Ascending aorta (tissue), 2 donors: ENCODE results near the gene MAN1C1. TPM values are rescaled to one million over a fixed set of nuclear protein-coding genes. Genes with fewer than 3 reads are reported as not detected.
"Not testable (repeated sequence)": the region's sequence is repeated elsewhere in the genome, so short reads cannot be mapped to it uniquely, and the experiment has no call there.

Experiments
- DNase-seq, 2 donors: peaks; one replicate each; pipeline ENCODE4 v3.0.0-alpha.2; 2019; ENCODE audit warnings: low spot score in 2 of 2
- H3K27ac ChIP-seq, 2 donors: fragments of 200-600 bp; sonication (generic); one replicate each; pipeline ENCODE4 v1.5.1; 2016 to 2017; ENCODE audit warnings: mild to moderate bottlenecking in 1 of 2
- H3K27me3 ChIP-seq: fragments of 200-600 bp; sonication (generic); one replicate; pipeline ENCODE4 v1.5.1; 2017
- H3K36me3 ChIP-seq, 2 donors: fragments of 200-600 bp; sonication (generic); one replicate each; pipeline ENCODE4 v1.5.1; 2016
- H3K4me1 ChIP-seq, 2 donors: fragments of 200-600 bp; sonication (generic); one replicate each; pipeline ENCODE4 v1.5.1; 2016 to 2017; ENCODE audit warnings: mild to moderate bottlenecking in 1 of 2
- H3K4me3 ChIP-seq, 2 donors: fragments of 200-600 bp; sonication (generic); one replicate each; pipeline ENCODE4 v1.5.1; 2016 to 2017; ENCODE audit warnings: mild to moderate bottlenecking in 1 of 2
- H3K9me3 ChIP-seq, 2 donors: fragments of 200-600 bp; sonication (generic); one replicate each; pipeline ENCODE4 v1.5.1; 2016
- intact Hi-C: fragments of 100-400 bp; cut with DNase I; formaldehyde crosslinking; loops from one replicate; pipeline ENCODE4 v1.15.1; 2023
- total RNA-seq: library from RNA; depleted of rRNA; stranded (reverse); fragments of >200 nt; gene quantifications from one replicate; pipeline ENCODE4 v1.1.0, GENCODE V29; 2016
- TF ChIP-seq, protein P1 (sequence below), 3 experiments: fragments of 200-600 bp in 2 of 3; fragments of 450-650 bp in 1 of 3; sonication (generic) in 2 of 3; IDR thresholded peaks; one replicate each; pipeline ENCODE4 v1.5.1; 2016 to 2019; ENCODE audit warnings: antibody characterized with exemption in 3 of 3, mild to moderate bottlenecking in 1 of 3, moderate library complexity in 1 of 3

The MAN1C1 gene
- total RNA-seq, 1 donor from 2014 or later, result 14.3 TPM

DNA sequence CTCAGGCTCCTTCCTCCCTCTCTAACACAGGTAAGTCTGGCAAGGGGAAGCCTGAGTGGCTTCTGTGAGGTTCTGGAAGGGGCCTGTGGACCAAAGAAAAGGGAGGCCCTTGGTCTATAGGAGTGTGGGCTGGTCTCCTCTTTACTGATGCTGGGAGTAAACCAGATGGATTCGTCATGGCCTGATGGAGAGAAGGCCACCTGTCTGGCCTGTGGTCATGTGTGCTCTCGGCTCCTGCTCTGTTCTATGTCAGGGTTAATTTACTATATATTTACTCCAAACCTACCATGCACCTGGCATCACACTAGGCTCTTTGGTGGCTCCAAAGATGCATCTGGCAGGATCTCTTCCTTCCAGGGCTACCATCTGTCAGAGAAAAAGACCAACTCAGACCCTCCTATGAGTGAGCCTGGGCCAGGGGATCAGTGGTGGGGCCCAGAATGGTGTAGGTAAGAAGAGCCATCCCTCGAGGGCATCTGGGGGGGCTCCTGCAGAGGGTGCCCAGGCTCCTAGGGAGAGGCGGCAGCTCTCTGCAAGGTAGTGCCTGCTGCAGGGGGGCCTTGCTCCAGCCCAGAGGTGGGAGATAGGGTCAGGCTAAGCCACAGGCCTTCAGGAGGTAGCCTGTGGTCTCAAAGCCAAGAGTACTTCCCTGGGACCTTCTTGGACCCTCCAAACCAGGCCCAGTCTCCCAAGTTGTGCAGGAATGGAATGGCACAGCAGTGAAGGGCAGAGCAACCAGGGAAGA lies 115.2 kb downstream of the MAN1C1 start:
- H3K4me3 ChIP-seq, result no peak overlapping the region
- H3K4me1 ChIP-seq, result peaks cover 0 to 15% of the 10 kb centered on the region in 2 donors
- no peaks in the 10 kb centered on the region for H3K36me3 ChIP-seq
- H3K9me3 ChIP-seq, result no peaks in the 10 kb centered on the region
- intact Hi-C loops, result no loop called here
- no peak for DNase-seq
- no peak overlapping the region for H3K27ac ChIP-seq
- no peaks in the 10 kb centered on the region for H3K27me3 ChIP-seq
- TF ChIP-seq, protein P1, sequence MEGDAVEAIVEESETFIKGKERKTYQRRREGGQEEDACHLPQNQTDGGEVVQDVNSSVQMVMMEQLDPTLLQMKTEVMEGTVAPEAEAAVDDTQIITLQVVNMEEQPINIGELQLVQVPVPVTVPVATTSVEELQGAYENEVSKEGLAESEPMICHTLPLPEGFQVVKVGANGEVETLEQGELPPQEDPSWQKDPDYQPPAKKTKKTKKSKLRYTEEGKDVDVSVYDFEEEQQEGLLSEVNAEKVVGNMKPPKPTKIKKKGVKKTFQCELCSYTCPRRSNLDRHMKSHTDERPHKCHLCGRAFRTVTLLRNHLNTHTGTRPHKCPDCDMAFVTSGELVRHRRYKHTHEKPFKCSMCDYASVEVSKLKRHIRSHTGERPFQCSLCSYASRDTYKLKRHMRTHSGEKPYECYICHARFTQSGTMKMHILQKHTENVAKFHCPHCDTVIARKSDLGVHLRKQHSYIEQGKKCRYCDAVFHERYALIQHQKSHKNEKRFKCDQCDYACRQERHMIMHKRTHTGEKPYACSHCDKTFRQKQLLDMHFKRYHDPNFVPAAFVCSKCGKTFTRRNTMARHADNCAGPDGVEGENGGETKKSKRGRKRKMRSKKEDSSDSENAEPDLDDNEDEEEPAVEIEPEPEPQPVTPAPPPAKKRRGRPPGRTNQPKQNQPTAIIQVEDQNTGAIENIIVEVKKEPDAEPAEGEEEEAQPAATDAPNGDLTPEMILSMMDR (IDR thresholded peaks at IDR 0.05), result no peak

DNA sequence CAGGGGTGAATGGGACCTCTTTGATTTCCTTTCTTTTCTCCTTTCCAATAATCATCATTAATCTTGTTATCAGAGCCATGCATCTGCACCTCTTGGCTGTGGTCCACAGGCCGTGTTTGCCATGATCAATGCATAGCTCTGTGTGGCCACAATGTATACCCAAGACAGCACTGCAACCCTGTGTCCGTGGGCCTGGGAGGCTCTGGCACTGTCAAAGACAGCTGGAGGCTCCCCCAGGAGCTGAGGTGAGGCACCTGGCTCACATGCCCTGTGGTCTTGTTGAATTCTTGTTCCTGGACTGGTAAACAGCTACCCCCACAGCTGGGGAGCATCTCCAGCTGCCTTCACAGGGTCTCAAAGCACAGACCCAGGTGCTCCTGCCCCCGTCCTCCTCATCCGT lies 116.2 kb downstream of the MAN1C1 start:
- H3K4me3 ChIP-seq, result no peak overlapping the region
- peaks cover 0 to 11% of the 10 kb centered on the region in 2 donors for H3K4me1 ChIP-seq
- H3K9me3 ChIP-seq, result no peaks in the 10 kb centered on the region
- H3K27me3 ChIP-seq, result no peaks in the 10 kb centered on the region
- no peak for DNase-seq
- intact Hi-C loops, result no loop called here
- no peak overlapping the region for H3K27ac ChIP-seq
- TF ChIP-seq, protein P1 (IDR thresholded peaks at IDR 0.05), result no peak
- H3K36me3 ChIP-seq, result no peaks in the 10 kb centered on the region

DNA sequence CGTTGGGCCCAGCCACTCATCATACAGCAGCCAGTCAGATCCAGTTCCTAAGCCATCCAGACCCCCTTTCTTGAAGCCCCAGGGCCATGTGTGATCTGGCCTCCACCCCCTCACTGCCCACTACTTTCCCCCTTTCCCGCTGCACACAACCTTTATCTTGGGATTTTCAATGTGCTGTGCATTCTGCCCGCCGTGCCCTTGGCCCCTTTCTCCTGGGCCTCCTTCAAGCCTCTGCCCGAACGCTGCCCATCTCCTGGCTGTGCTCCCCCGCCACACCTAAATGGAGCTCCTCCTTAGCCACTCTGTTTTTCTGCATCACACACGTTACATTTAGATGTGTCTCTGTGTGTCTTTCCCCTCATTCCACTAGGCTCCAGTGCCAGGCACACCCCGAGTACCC lies 116.7 kb downstream of the MAN1C1 start:
- TF ChIP-seq, protein P1 (IDR thresholded peaks at IDR 0.05), result no peak

DNA sequence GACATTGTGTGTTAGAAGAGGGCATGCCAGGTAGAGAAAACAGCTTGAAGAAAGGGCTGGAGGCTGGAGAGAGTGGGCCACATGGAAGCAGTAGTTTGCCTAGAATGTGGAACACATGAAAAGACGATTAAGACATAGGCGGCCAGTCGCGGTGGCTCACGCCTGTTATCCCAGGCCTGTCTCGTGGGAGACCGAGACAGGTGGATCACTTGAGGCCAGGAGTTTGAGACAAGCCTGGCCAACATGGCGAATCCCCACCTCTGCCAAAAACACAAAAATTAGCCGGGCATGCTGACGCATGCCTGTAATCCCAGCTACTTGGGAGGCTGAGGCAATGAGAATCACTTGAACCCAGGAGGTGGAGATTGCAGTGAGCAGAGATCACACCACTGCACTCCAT lies 118.4 kb downstream of the MAN1C1 start:
- H3K27me3 ChIP-seq, H3K4me1 ChIP-seq, intact Hi-C loops, H3K9me3 ChIP-seq, H3K27ac ChIP-seq, H3K36me3 ChIP-seq, H3K4me3 ChIP-seq, DNase-seq: not testable (repeated sequence)

More for the DNA sequence above, 116.7 kb downstream of the MAN1C1 start:
- Histone ChIP-seq H3K36me3 (no peaks in the 10 kb centered on the region), H3K4me3 (no peak overlapping the region), H3K27me3 (no peaks in the 10 kb centered on the region), H3K4me1 (peaks cover 0 to 6% of the 10 kb centered on the region in 2 donors), H3K27ac (no peak overlapping the region), H3K9me3 (no peaks in the 10 kb centered on the region)
- intact Hi-C loops, result no loop called here
- DNase-seq, result no peak

DNA sequence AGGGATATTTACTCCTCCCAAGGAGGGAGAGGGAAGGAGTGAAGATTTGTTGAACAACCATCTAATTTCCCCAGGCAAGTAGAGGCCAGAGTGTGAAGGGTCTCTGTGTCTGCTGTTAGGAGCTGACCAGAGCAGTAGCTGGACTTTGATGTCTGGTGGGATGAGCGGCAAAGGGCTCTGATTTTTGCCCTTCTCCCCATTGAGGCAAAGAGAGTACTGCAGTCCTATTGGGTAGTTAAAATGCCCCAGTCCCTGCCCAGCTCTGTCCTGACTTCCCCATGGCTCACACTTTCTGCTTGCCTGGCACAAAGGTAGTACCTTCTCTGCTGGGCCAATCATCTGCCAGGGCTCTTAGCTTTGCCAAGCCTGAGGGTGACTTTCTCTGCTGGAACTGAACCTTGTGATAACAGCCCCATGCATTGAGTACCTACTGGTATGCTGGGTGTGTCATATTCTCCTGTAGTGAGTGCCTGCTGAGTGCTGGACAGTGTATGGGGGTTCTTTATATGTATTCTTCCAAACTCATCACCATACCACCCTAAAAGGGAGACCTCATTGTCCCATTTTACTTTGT lies 119.5 kb downstream of the MAN1C1 start:
- DNase-seq, result no peak
- intact Hi-C loops, result no loop called here
- H3K4me1 ChIP-seq, result no peaks in the 10 kb centered on the region
- TF ChIP-seq, protein P1 (IDR thresholded peaks at IDR 0.05), result no peak
- no peak overlapping the region for H3K27ac ChIP-seq
- H3K9me3 ChIP-seq, result no peaks in the 10 kb centered on the region
- no peaks in the 10 kb centered on the region for H3K27me3 ChIP-seq
- H3K36me3 ChIP-seq, result no peaks in the 10 kb centered on the region
- no peak overlapping the region for H3K4me3 ChIP-seq

DNA sequence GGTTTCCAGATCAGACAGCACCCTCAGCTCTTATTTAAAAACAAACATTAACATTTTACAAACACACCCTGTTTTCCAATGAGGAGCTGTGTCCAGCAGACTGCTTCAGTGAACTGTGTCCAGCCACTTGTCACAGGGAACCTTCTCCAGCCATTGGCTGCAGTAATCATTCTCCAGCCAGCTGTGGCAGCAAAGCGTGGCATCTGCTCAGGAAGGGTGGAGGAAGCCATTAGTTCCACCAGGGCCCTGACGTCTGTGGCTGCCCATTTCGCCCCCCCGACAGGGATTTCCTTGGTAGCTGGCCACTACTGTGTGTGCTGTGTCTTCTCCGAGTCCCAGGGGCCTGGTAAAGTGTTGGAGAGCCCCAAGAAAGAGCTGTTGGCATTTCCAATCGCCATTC lies 120.5 kb downstream of the MAN1C1 start:
- no peaks in the 10 kb centered on the region for H3K9me3 ChIP-seq
- H3K27ac ChIP-seq, result no peak overlapping the region
- no peaks in the 10 kb centered on the region for H3K4me1 ChIP-seq
- no peak for DNase-seq
- H3K36me3 ChIP-seq, result no peaks in the 10 kb centered on the region
- intact Hi-C loops, result no loop called here
- TF ChIP-seq, protein P1 (IDR thresholded peaks at IDR 0.05), result no peak
- H3K27me3 ChIP-seq, result no peaks in the 10 kb centered on the region
- H3K4me3 ChIP-seq, result no peak overlapping the region
